Stimulated activated CD4-positive, alpha-beta T cell treated with anti-CD3 and anti-CD28 coated beads, Interleukin-2, amount 100 ng/mL, for 4 hours (primary cell): ENCODE measurements around the gene USP17L24.
"Not testable (repeated sequence)": the region's sequence is repeated elsewhere in the genome, so short reads cannot be mapped to it uniquely, and the experiment has no call there.

Experiments used
- DNase-seq: peaks from one replicate; pipeline ENCODE4 v3.0.0-alpha.2; 2020; ENCODE audit warnings: low read depth

The USP17L24 gene, protein sequence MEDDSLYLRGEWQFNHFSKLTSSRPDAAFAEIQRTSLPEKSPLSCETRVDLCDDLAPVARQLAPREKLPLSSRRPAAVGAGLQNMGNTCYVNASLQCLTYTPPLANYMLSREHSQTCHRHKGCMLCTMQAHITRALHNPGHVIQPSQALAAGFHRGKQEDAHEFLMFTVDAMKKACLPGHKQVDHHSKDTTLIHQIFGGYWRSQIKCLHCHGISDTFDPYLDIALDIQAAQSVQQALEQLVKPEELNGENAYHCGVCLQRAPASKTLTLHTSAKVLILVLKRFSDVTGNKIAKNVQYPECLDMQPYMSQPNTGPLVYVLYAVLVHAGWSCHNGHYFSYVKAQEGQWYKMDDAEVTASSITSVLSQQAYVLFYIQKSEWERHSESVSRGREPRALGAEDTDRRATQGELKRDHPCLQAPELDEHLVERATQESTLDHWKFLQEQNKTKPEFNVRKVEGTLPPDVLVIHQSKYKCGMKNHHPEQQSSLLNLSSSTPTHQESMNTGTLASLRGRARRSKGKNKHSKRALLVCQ

DNA sequence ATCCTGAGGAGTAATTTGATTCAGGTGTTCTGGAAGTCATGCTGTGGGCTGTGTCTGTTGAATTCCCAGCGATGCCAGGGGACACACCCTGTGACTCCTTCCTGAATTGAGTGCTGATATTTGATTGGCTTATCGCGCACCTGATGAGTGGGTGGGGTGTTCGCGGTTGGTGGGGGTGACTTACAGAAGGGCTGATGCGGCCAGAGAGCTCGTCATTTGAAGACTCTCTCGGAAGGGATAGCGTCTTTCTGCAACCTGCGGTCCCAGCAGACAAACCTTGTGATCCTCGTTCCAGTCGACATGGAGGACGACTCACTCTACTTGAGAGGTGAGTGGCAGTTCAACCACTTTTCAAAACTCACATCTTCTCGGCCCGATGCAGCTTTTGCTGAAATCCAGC is at the start of gene USP17L24:
USP17L24 (plus strand) TSS at position 301 of the 400 bp plus-strand sequence; CDS start at position 301, 0 bp downstream.
- not testable (repeated sequence) for DNase-seq

DNA sequence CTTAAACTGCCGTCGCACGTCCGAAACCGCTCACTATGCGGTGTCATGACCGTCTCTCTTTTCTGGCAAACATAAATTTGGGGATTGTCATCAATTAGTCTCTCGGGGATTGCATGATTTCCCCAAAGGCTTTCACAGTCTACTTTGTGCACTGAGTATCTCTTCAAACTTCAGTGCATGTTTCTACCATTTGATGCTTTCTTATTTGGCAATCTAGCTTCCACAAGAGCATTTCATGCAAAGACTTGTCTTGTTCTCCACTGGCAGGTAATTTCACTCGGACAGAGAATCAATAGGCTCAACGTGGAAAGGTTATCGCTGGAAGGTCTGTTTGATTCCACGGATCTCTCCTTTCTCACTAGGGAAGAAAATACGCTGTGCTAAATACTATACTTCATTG is 774 bp upstream of the USP17L24 start:
- DNase-seq: not testable (repeated sequence)

- DNase-seq: not testable (repeated sequence)
Measured at GRCh38 chr4:9329611-9330010, 4.6 kb downstream of the USP17L24 start, which contains the start of gene USP17L25. TSS of gene USP17L25 (plus strand) at chr4:9329911. CDS start at chr4:9329911, 0 bp downstream.

GRCh38 chr4:9334358-9334757 is 9.4 kb downstream of the USP17L24 start, which contains the start of gene USP17L26:
TSS of gene USP17L26 (plus strand) at chr4:9334658. CDS start at chr4:9334658, 0 bp downstream.
- not testable (repeated sequence) for DNase-seq

DNA sequence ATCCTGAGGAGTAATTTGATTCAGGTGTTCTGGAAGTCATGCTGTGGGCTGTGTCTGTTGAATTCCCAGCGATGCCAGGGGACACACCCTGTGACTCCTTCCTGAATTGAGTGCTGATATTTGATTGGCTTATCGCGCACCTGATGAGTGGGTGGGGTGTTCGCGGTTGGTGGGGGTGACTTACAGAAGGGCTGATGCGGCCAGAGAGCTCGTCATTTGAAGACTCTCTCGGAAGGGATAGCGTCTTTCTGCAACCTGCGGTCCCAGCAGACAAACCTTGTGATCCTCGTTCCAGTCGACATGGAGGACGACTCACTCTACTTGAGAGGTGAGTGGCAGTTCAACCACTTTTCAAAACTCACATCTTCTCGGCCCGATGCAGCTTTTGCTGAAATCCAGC is 14.1 kb downstream of the USP17L24 start, which contains the start of gene USP17L5:
USP17L5 (plus strand) TSS at position 301 of the 400 bp plus-strand sequence; CDS start at position 301, 0 bp downstream.
- not testable (repeated sequence) for DNase-seq

DNA sequence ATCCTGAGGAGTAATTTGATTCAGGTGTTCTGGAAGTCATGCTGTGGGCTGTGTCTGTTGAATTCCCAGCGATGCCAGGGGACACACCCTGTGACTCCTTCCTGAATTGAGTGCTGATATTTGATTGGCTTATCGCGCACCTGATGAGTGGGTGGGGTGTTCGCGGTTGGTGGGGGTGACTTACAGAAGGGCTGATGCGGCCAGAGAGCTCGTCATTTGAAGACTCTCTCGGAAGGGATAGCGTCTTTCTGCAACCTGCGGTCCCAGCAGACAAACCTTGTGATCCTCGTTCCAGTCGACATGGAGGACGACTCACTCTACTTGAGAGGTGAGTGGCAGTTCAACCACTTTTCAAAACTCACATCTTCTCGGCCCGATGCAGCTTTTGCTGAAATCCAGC is 18.9 kb downstream of the USP17L24 start, which contains the start of gene USP17L27:
USP17L27 (plus strand) TSS at position 301 of the 400 bp plus-strand sequence; CDS start at position 301, 0 bp downstream.
- not testable (repeated sequence) for DNase-seq

GRCh38 chr4:9348593-9348992 is 23.6 kb downstream of the USP17L24 start, which contains the start of gene USP17L28:
TSS of gene USP17L28 (plus strand) at chr4:9348893. CDS start at chr4:9348893, 0 bp downstream.
- not testable (repeated sequence) for DNase-seq

DNA sequence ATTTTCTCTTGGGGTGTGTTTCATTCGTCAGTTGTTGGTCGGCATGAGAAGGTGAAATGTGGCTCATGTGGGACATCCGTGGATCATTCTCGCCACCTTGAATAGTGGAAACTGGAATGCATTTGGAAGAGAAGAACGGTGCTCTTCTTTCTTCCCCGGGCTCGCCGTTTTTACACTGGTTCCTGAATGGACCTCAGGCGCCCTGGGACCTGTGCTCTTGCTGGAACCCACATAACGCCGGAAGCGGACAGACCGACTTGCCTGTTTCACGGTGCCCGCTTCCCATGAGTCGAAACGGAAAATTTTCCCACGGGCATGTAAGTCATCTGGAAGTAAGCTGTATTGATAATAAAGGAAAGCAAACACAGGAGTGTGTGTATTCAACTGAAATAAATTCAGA is 25.9 kb downstream of the USP17L24 start:
- DNase-seq: not testable (repeated sequence)

GRCh38 chr4:9353338-9353737 is 28.4 kb downstream of the USP17L24 start, which contains the start of gene USP17L29:
TSS of gene USP17L29 (plus strand) at chr4:9353638. CDS start at chr4:9353638, 0 bp downstream.
- not testable (repeated sequence) for DNase-seq

DNA sequence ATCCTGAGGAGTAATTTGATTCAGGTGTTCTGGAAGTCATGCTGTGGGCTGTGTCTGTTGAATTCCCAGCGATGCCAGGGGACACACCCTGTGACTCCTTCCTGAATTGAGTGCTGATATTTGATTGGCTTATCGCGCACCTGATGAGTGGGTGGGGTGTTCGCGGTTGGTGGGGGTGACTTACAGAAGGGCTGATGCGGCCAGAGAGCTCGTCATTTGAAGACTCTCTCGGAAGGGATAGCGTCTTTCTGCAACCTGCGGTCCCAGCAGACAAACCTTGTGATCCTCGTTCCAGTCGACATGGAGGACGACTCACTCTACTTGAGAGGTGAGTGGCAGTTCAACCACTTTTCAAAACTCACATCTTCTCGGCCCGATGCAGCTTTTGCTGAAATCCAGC is 37.9 kb downstream of the USP17L24 start, which contains the start of gene USP17L30:
USP17L30 (plus strand) TSS at position 301 of the 400 bp plus-strand sequence; CDS start at position 301, 0 bp downstream.
- not testable (repeated sequence) for DNase-seq
